C1 segment of cervical spinal cord (tissue), 14 donors: ENCODE data around the gene ACTL8.

ENCODE experiments used
- DNase-seq, 14 donors: peaks; one replicate each; lab custom pipeline; 2025; lab: John Stamatoyannopoulos, UW

The ACTL8 gene

DNA sequence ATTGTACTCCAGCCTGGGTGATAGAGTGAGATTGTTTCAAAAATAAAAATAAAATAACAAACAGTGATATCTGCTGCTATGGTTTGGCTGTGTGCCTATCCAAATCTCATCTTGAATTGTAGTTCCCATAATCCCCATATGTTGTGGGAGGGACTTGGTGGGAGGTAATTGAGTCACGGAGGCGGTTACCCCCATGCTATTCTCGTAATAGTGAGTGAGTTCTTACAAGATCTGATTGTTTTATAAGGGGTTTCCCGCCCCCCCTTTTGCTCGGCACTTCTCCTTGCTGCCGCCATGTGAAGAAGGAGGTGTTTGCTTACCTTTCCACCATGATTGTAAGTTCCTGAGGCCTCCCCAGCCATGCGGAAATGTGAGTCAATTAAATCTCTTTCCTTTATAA, 47.8 kb downstream of the ACTL8 start:
- no peak for DNase-seq

DNA sequence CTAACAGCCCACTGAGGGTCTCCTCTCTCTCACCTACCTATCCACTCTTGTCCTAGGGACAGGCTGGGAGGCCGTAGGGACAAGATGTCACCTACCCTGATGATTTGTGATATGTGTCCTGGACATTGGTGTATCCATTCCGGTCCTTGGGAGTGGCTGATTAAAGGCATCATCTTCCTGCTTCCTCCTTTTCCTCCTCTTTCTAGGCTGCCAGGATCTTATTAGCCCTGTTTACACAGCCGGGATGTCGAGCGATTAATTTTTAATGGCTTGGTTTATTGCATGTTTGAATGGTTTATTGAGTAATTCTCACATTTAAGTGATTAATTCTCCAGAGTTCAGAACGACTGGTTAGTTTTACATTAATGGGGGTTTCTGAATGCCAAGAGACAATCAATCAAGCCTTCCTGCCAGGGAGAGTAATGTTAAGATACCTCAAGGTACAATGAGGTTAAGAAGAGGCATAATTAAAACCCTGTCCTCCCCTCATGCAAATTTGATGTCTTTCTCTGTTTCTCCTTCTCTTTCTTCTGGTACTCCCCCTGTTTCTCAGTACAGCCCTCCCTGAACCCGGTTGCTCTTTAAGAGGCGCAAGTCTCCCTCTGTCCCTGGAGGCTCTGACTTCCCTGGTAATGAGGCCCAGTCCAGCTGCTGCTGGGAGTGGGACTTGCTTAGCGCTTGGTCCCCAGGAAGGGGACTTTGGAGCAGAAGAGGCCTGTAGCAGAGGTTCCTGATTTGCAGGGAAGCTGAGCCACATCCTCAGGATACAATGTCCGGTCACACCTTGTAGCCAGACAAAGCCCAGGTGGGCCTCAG, 50.9 kb downstream of the ACTL8 start:
- no peak for DNase-seq

DNA sequence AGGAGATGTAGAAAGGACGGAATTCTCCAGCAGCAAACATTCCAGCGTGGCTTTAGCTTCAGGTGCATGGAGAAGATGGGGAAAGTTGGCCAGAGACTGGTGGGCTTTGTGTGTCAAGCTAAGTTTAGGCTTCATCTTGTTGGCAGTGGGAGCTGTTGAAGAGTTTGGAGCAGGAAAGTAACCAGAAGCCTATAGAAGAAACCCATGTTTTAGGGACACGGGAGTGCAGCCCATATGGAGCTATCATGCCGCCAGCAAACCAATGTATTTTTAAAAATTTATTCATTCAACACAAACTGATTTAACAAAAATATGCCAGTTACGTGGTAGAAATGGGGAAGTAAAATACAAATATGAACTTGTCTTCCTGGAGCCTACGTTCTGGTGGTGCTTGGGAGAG, 53.7 kb downstream of the ACTL8 start:
- DNase-seq, result no peak

DNA sequence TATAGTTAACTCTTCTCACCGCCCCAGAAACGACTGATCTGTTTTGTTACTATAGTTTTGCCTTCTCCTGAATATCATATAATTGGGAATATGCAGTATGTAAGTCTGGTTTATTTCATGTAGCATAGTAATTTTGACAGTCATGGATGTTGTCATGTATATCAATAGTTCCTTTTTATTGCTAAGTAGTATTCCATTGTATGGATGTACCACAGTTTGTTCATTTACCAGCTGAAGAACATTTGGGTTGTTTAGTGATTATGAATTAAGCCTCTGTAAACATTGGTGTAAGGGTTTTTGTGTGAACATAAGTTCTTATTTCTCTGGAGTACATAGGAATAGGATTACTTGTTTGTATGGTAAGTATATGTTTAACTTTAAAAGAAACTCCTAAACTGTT, 55.5 kb downstream of the ACTL8 start:
- DNase-seq, result no peak

DNA sequence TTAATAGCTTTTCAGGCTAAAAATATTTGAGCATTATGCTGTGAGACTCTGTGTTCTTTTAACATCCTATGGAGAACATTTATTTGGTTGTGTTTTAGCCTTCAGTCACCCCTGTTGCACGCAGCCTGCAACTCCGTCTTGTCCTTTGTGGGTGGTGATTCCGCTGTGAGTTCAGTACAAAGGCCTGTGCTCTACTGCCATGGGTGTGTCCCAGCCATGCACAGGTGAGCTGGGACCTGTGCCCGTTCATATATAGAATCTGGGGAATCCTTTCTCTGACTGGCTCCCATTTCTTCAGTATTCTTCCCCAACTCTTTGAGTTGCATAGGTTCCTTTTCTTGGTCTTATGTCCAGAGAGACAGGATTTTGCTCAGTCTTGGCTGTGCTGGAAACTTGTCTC, 61.4 kb downstream of the ACTL8 start:
- no peak for DNase-seq

DNA sequence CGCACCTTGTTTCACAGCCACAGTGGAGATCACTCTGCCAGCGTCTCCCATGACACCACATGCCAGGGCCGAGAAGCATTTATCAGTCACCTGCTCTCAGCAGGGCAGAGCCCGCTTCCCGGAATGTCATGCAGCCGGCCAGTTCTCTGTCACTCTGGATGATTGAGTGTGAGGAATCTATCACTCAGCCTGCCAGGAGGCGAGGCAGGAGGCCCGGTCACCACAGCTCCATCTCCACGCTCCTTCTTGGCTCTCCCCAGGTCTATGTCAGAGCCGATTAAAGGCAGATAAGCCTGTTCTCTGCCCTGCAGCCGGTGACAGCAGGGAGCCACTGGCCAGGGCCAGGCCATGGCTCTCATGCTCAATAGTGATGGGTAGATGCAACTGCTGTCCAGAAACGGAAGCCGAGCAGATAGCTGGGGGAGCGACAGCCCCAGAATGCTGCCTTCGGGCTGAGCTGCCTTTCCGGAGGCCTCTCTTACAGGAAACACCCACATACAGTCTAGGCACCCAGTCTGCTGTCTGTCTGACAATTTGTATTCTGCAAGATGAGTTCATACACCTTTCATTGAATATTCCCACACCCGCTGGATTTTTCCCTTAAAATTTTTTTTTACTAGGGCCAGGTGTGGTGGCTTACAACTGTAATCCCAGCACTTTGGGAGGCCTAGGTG, 64.1 kb downstream of the ACTL8 start:
- peak in 1 of 14 donors; percentile 81 for DNase-seq

DNA sequence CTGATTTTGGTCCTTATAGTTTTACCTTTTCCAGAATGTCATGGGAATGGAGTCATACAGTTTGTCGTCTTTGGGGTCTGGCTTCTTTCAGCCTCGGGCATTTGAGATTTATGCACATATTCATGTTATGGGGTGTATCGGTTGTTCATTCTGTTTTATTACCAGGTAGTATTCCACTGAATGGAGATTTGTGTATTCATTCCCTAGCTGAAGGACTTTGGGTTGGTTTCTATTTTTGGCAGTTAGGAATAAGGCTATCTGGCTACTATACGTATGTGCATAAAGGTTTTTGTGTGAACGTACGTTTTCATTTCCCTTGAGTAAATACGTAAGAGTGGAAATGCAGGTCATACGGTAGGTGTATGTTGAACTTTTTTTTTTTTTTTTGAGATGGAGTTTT, 65.1 kb downstream of the ACTL8 start:
- DNase-seq, result no peak

DNA sequence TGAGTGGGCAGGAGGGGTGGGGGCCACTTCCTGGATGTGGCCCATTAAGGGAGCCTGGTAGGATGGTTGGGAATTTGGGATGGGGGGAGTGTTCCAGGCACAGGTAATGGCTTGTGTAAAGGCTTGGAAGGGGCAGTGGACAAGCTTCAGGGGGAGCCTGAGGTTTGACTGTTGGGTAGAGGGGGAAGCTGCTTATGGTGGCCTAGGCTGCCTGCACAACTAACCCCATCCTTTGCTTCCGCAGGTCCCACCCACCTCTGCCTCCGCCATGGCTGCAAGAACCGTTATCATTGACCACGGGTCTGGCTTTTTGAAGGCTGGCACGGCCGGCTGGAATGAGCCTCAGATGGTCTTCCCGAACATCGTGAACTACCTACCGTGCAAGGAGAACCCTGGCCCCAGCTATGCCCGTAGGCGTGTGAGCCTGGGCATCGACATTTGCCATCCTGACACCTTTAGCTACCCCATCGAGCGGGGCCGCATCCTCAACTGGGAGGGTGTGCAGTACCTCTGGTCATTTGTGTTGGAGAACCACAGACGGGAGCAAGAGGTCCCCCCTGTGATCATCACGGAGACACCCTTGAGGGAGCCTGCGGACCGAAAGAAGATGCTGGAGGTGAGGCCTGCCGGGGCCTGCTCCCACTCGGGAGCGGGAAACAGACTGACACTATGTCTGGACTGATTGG, 67.8 kb downstream of the ACTL8 start:
- DNase-seq, result no peak

DNA sequence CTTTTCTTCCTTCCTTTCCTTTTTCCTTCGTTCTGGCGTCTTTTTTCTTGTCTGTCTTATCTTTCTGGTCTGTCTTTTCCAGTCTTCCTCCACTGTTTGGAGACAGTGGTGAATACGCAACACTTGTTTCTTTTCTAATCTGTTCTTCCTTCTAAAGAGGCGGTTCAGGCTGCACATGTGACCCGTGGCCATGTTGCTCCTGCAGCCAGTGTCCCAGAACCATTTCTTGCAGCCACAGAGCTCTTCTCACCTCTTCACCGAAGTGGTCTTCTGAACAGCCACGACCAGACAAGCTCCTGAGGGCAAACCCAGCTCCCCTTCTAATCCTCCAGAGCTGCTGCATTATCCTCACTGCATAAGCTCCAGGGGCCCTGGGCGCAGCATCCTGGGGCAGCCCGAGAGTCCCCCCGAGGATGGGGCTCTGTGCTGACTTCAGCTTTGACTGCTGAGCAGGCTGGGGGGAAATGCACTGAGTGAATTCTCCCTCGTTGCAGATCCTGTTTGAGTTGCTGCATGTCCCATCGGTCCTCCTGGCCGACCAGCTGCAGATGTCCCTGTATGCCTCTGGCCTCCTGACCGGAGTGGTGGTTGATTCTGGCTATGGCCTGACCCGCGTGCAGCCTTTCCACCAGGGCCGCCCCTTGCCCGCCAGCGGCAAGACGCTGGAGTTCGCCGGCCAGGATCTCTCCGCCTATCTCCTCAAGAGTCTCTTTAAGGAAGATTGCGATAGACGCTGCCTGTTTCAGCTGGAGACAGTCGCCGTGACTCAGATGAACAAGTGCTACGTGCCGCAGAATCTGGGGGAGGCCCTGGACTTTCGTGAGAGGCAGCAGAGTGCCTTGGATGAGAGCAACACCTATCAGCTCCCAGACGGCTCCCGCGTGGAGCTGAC, 70.4 kb downstream of the ACTL8 start:
- no peak for DNase-seq

DNA sequence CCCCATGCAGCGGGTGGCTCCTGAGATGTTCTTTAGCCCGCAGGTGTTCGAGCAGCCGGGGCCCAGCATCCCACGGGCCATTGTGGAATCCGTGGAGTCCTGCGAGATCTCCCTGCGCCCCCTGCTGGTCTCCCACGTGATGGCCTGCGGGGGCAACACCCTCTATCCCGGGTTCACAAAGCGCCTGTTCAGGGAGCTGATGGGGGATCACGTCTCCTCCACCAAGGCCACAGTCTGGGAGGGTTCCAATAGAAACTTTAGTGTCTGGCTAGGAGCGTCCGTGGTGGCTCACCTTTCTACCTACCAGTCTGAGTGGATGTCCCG, 71.0 kb downstream of the ACTL8 start:
- peak in 3 of 14 donors; percentile 2 to 18 (median 6) for DNase-seq

DNA sequence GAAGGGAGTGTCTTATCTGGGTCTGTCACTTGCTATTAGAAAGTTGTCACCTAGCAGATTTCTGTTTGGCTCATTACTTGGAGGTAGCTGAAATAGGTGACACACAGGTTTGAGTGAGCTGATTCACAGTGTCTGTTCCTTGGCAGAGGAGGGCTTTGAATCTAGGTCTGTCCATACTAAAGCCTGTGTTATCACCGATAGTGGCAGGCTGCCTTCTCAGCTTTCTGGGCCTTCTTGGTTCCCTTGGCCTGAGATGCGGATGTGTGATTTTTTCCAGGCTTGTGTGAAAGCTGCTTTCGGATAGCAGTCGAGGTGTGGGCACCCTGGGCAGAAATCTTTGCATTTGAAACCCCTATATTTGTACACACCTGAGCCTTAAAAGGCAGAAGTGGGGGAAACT, 73.9 kb downstream of the ACTL8 start:
- DNase-seq, result peak in 1 of 14 donors; percentile 22

DNA sequence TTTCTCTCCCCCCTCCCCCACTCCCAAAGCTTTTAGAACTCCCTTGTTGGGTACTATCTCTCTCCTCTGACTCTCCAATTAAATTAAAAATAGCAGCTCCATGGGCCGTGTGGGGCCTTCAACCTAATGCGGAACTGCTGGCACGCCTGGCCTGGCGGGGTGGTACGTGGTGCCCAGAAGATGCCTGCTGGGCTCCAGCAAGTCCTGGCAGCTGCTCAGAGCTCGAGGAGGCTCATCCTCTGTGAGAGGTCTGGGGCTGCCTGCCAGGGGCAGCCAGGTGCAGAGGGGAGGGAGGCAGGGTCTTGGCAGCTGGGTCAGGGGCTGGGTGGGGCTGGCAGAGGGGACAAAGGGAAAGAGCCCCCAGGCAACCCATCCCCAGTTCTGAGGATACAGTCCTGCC, 74.4 kb downstream of the ACTL8 start:
- peak in 1 of 14 donors; percentile 13 for DNase-seq

DNA sequence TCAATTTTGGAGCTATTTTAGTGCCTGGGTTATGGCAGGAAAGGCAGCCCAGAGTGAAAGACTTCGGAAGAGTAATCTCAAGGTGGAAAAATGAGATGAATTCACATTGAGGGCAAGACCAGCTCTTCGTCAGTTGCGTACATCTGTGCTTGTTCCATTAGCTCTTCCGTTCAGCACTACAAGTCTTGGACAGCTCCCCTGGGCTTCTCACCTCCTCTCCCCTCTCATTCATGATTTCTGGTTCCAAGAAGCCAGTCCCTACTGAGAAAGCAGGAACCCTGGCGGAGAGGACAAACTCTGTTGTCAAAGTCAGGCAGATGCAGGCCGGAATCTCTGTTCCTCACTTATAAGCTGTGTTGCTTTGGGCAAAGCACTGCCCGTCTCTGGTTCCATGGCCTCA, 76.5 kb downstream of the ACTL8 start:
- DNase-seq, result no peak

DNA sequence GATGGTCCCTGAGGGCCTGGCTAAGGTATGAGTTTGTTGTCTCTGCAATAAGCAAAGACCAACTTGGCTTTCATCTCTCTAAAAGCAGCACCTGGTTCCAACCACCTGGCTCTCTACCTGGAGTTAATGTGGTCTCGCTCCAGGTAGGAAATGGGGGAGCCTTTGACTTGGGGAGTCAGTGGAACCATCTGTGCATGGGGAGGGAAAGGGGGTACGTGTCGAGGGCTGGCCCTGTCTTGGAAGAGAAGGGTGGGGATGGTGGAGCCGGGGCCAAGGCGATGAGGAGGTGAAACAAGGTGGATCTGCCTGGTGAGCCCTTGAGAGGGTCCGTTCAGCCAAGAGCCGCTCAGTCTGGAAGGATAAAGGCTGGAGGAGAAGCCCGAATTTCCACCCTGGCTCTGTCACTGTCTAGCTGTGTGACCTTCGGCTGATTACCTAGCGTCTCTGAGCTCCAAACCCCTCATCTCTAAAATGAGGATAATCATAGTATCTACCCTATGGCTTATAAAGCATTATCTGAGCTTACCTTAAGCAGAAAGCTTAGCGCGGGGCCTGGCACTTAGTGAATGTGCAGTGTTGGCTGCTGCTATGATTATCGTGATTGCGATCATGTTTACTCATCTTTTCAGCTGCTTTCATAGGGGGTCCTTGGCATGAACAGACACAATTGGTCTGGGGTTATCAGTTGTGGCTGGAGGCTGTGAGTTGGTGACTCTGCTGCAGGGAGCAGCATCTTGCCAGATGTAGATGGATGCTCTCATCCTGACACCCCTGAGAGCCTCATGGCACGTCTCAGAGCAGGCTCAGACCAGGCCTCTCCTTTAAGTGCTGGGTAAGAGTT, 78.7 kb downstream of the ACTL8 start:
- no peak for DNase-seq

DNA sequence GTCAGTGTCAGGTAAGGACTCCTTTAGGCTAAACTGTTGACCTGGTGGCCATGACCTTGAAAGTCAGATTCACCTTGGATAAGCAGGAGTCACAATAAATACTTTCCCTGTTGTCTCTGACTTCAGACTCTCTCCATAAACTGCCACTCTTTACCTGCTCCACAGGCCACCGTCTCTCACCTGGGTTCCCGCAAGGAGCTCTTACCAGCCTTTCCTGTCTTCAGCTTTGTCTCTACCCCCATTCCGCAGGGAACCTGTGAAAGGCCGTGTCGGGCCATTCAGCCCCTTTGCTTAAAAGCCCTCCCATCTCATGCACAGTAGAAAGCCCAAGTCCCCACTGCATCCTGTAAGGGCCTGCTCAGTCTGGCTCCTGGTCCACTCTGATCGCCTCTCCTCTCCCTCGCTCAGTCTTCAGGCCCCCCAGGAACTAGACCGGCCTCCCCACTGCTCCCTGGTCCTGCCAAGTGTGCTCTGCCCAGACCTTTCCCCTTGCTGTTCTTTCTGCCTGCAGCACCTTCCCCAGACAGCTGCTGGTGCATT, 79.5 kb downstream of the ACTL8 start:
- DNase-seq, result no peak

DNA sequence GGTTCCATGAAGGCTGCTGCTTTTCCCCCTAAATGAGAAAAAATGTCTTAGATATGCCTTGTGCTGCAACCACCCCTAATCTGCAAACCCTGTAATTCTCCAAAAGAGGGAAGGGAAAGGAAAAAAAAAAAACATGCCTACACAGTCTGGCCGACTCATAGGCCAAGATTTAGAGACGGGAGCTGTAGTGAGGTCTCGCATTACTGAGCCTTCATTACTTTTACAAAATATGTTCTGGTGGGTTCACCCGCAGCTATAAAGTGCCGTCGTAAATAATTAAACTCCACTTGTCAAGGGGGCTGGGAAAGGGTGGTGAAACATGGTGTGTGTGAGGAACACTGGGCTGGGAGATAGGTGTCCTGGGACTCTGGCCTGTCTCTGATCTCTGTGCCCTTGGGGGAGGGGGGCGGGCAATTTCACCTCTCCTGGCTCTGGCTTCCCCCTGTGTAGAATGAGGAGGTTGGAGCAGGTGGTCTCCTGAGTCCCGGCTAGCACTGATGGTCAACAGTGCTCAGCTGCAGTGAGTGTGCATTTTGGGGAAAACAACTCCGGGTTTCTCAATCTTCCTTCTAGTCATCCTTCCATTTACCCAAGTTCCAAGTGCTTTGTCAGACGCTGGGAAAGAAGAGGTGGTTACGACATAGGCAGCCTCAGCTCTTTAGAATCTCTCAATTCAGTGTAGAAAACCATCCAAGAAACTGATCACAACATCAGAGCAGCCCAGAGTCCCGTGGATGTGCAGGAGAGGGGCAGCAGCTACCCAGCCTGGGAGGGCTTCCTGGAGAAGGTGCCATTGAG, 82.3 kb downstream of the ACTL8 start:
- no peak for DNase-seq

DNA sequence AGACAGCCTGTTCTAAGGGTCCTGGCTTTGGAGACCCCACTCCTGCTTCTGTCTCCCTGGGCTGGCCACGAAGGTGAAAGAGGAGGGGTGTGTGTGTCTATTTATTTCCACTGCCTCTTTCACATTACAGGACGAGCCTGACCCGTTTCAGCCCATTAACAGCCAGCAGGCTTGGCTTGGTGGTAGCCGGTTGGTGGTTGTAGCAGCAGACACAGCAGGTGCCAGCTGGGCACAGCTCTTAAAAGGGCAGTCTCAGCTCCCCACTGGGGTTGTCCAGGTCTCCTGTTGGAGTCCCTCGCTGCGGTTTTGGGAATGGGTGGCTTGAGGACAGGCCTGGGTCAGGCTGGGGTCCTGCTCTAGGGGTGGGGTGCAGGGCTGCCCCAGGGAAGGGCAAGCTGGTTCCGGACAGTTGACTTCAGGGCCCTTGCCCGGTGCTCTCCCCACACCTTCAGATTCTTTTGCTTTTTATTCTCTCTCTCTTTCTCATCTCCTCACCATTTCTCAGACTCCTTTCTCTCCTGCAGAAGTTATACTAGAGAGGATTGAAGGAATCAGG, 84.6 kb downstream of the ACTL8 start:
- DNase-seq, result peak in 1 of 14 donors; percentile 84

DNA sequence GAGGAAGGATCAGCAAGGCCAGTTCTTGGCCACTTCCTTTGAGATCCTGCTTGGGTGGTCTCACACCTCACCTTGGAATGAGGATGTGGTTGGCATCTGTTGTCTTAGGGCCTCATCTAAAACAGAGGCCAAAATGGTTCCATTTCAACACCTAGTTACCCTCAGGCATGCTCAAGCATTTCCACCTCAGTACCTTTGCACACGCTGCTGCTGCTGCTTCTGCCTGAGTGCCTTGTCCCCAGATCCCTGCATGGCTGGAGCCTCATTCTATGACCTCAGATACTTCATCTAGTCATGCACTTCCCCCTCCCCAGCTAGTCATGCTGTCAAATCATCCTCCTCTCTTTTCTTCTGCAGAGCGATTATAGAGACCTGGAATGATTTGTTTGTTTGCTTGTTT, 86.8 kb downstream of the ACTL8 start:
- no peak for DNase-seq

DNA sequence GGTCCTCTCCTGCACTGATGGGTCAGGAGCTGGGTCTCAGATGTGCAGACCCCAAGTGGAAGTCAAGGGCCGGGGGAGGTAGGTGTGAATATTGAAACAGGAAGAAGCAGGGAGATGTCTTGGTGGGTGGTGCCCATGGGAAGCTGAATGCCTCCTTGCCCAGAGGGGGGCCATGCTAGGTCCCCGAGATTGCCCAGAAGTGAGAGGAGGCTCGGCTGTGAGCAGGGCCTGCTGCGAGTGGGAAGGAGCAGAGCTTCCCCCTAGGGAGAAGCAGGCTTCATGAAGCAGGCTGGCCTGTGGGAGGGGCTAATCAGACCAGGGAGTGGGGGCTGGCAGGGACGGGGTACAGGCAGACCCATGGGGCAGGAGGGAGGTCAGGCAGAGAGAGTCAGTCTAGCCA, 87.6 kb downstream of the ACTL8 start:
- DNase-seq, result no peak
